IMR-90 (cell line): ENCODE measurements around the gene SLC38A8. TPM values are rescaled to one million over a fixed set of nuclear protein-coding genes. Genes with fewer than 3 reads are reported as not detected.
A peak's percentile ranks its signal among the peaks of the same experiment; 100 is the strongest.

Experiments used
- ATAC-seq: fragments of 200-7000 bp; cut with Tn5 transposase; 2 replicates; pipeline ENCODE4 v1.9.1; 2020; ENCODE audit warnings: low read depth, mild to moderate bottlenecking, moderate library complexity
- BruUV-seq: library from RNA; stranded (reverse); fragments of 400-500 nt; replicated peaks from 2 replicates; lab custom pipeline; 2021; lab: Mats Ljungman, UMichigan
- CTCF ChIA-PET: fragments of 300-600 bp; formaldehyde crosslinking; extraction: SDS; loops from one replicate; lab custom pipeline; 2021; ENCODE audit warnings: antibody characterized with exemption; lab: Yijun Ruan, JAX
- POLR2A ChIA-PET: fragments of 300-600 bp; sonication (Branson Sonifier 250); formaldehyde crosslinking; loops from one replicate; lab custom pipeline; 2022; ENCODE audit warnings: antibody characterized with exemption; ENCODE audit not compliant: unreplicated experiment; lab: Charles Lee
- DNase-seq: peaks from one replicate; pipeline ENCODE4 v3.0.0; 2013
- H2AFZ ChIP-seq: replicated peaks from 2 replicates; pipeline ENCODE3; 2013; ENCODE audit warnings: low read length, mild to moderate bottlenecking; ENCODE audit not compliant: poor library complexity
- H2AK5ac ChIP-seq: 2 replicates; pipeline ENCODE4 v1.6.1; 2013; ENCODE audit warnings: low read depth, low read length, inconsistent platforms
- H2AK9ac ChIP-seq: replicated peaks from 2 replicates; pipeline ENCODE3; 2013; ENCODE audit warnings: mild to moderate bottlenecking, low read depth, low read length, moderate library complexity; ENCODE audit not compliant: poor library complexity
- H2BK120ac ChIP-seq: 2 replicates; pipeline ENCODE4 v1.6.1; 2013; ENCODE audit warnings: low read depth, low read length, inconsistent platforms
- H2BK15ac ChIP-seq: 3 replicates; pipeline ENCODE4 v1.6.1; 2013; ENCODE audit warnings: low read depth, low read length, inconsistent platforms
- H2BK20ac ChIP-seq: 2 replicates; pipeline ENCODE4 v1.6.1; 2013; ENCODE audit warnings: low read depth, mild to moderate bottlenecking, inconsistent platforms, low read length, moderate library complexity
- H2BK5ac ChIP-seq: 2 replicates; pipeline ENCODE4 v1.6.1; 2013; ENCODE audit warnings: mild to moderate bottlenecking, low read depth, low read length, inconsistent platforms; ENCODE audit not compliant: poor library complexity, severe bottlenecking
- H3K14ac ChIP-seq: replicated peaks from 2 replicates; pipeline ENCODE4 v1.6.1; 2013; ENCODE audit warnings: low read depth, low read length, inconsistent platforms
- H3K18ac ChIP-seq: 2 replicates; pipeline ENCODE4 v1.6.1; 2013; ENCODE audit warnings: low read depth, low read length, control low read depth
- H3K23ac ChIP-seq: 2 replicates; pipeline ENCODE4 v1.6.1; 2013; ENCODE audit warnings: low read depth, low read length, inconsistent platforms
- H3K27ac ChIP-seq: 2 replicates; pipeline ENCODE4 v1.5.1; 2013; ENCODE audit warnings: mild to moderate bottlenecking, control low read depth, low read length; ENCODE audit not compliant: insufficient read depth
- H3K27me3 ChIP-seq: 2 replicates; pipeline ENCODE4 v1.6.1; 2013; ENCODE audit warnings: low read length; ENCODE audit not compliant: control insufficient read depth, insufficient read depth
- H3K36me3 ChIP-seq: 2 replicates; pipeline ENCODE4 v1.6.1; 2013; ENCODE audit warnings: low read length, mixed read lengths; ENCODE audit not compliant: control insufficient read depth, insufficient read depth
- H3K4ac ChIP-seq: 2 replicates; pipeline ENCODE4 v1.6.1; 2013; ENCODE audit warnings: low read depth, low read length, inconsistent platforms
- H3K4me1 ChIP-seq: 2 replicates; pipeline ENCODE4 v1.6.1; 2013; ENCODE audit warnings: low read length, mixed read lengths; ENCODE audit not compliant: control insufficient read depth, insufficient read depth
- H3K4me2 ChIP-seq: 2 replicates; pipeline ENCODE4 v1.6.1; 2013; ENCODE audit warnings: low read depth, mild to moderate bottlenecking, control low read depth, low read length, moderate library complexity
- H3K4me3 ChIP-seq: 2 replicates; pipeline ENCODE4 v1.5.1; 2013; ENCODE audit warnings: low read depth, mild to moderate bottlenecking, control low read depth, low read length, moderate library complexity; ENCODE audit not compliant: insufficient read depth
- H3K56ac ChIP-seq: 2 replicates; pipeline ENCODE4 v1.6.1; 2013; ENCODE audit warnings: low read length, inconsistent platforms; ENCODE audit not compliant: insufficient read depth; ENCODE audit errors: extremely low read depth
- H3K79me1 ChIP-seq, 2 experiments: 2 replicates each; pipeline ENCODE4 v1.6.1; 2013; ENCODE audit warnings: low read length in 2 of 2, inconsistent platforms in 1 of 2, low read depth in 1 of 2
- H3K9ac ChIP-seq: 2 replicates; pipeline ENCODE4 v1.6.1; 2013; ENCODE audit warnings: low read depth, low read length, control low read depth
- H3K9me1 ChIP-seq: 2 replicates; pipeline ENCODE4 v1.6.1; 2013; ENCODE audit warnings: low read length, inconsistent platforms; ENCODE audit not compliant: insufficient read depth
- H3K9me3 ChIP-seq: 2 replicates; pipeline ENCODE4 v1.6.1; 2013; ENCODE audit warnings: low read length; ENCODE audit not compliant: control insufficient read depth, insufficient read depth
- H4K20me1 ChIP-seq: 2 replicates; pipeline ENCODE4 v1.6.1; 2013; ENCODE audit warnings: low read length, inconsistent platforms; ENCODE audit not compliant: insufficient read depth
- H4K5ac ChIP-seq: 2 replicates; pipeline ENCODE4 v1.6.1; 2013; ENCODE audit warnings: mild to moderate bottlenecking, low read depth, low read length, control low read depth
- H4K8ac ChIP-seq, 2 experiments: 2 replicates each; pipeline ENCODE4 v1.6.1; 2013; ENCODE audit warnings: low read depth in 2 of 2, low read length in 2 of 2, control low read depth in 1 of 2, inconsistent platforms in 1 of 2
- H4K91ac ChIP-seq: 2 replicates; pipeline ENCODE4 v1.6.1; 2013; ENCODE audit warnings: low read depth, low read length, inconsistent platforms; ENCODE audit not compliant: insufficient read depth
- BHLHE40 ChIP-seq: fragments of 150-350 bp; IDR thresholded peaks from 2 replicates; pipeline ENCODE4 v1.6.1; 2016; ENCODE audit warnings: mild to moderate bottlenecking, low read depth, low read length
- CEBPB ChIP-seq: IDR thresholded peaks from 2 replicates; pipeline ENCODE4 v1.6.1; 2012; ENCODE audit warnings: low read depth, low read length, improper control_type of control experiment
- CHD1 ChIP-seq: IDR thresholded peaks from 2 replicates; pipeline ENCODE4 v1.6.1; 2012; ENCODE audit warnings: low read depth, low read length, improper control_type of control experiment
- FOS ChIP-seq: fragments of 150-350 bp; IDR thresholded peaks from 2 replicates; pipeline ENCODE4 v1.6.1; 2016; ENCODE audit warnings: low read depth, low read length
- MAFK ChIP-seq: IDR thresholded peaks from 2 replicates; pipeline ENCODE4 v1.6.1; 2012; ENCODE audit warnings: low read depth, low read length, improper control_type of control experiment
- MAZ ChIP-seq: IDR thresholded peaks from 2 replicates; pipeline ENCODE4 v1.6.1; 2012; ENCODE audit warnings: low read depth, mild to moderate bottlenecking, low read length, improper control_type of control experiment, moderate library complexity, borderline replicate concordance
- MXI1 ChIP-seq: IDR thresholded peaks from 2 replicates; pipeline ENCODE4 v1.6.1; 2012; ENCODE audit warnings: low read depth, mild to moderate bottlenecking, low read length, moderate library complexity, borderline replicate concordance
- NFE2L2 ChIP-seq: fragments of 150-350 bp; IDR thresholded peaks from 2 replicates; pipeline ENCODE4 v1.6.1; 2016; ENCODE audit warnings: low read depth, mild to moderate bottlenecking, low read length
- POLR2A ChIP-seq: IDR thresholded peaks from 2 replicates; pipeline ENCODE4 v1.6.1; 2012; ENCODE audit warnings: mild to moderate bottlenecking, low read depth, low read length
- RAD21 ChIP-seq: IDR thresholded peaks from 2 replicates; pipeline ENCODE4 v1.6.1; 2012; ENCODE audit warnings: low read length, improper control_type of control experiment
- RCOR1 ChIP-seq: IDR thresholded peaks from 2 replicates; pipeline ENCODE4 v1.6.1; 2012; ENCODE audit warnings: mild to moderate bottlenecking, low read length, improper control_type of control experiment; ENCODE audit not compliant: insufficient replicate concordance
- RFX5 ChIP-seq: IDR thresholded peaks from 2 replicates; pipeline ENCODE4 v1.8.0; 2012; ENCODE audit warnings: low read depth, mild to moderate bottlenecking, low read length, moderate library complexity
- SMC3 ChIP-seq: fragments of 150-350 bp; IDR thresholded peaks from 2 replicates; pipeline ENCODE4 v1.6.1; 2016; ENCODE audit warnings: low read depth, mild to moderate bottlenecking, antibody characterized with exemption, low read length, moderate library complexity
- WGBS, 2 experiments: methylation state at CpG; one replicate each; pipeline versions ENCODE4 v1.1.5 to v1.1.7; 2013; ENCODE audit warnings: missing lambda C conversion rate in 2 of 2; ENCODE audit not compliant: insufficient read length in 1 of 2; ENCODE audit errors: extremely low coverage in 2 of 2; 5-methylcytosine and 5-hydroxymethylcytosine counted together
- dilution Hi-C: fragments of 300-500 bp; cut with HindIII; formaldehyde crosslinking; loops from one replicate; pipeline ENCODE4 v1.14.3; 2018; ENCODE audit warnings: low sequenced_read_pairs; ENCODE audit not compliant: unreplicated experiment
- in situ Hi-C: fragments of 300-500 bp; cut with MboI; formaldehyde crosslinking; loops from 3 replicates; pipeline ENCODE4 v1.14.3; 2019; ENCODE audit warnings: low sequenced_read_pairs, inconsistent platforms, mixed read lengths
- intact Hi-C: fragments of 100-400 bp; cut with micrococcal nuclease; formaldehyde crosslinking; loops from 2 replicates; pipeline ENCODE4 v1.10.0; 2022
- polyA plus RNA-seq, 3 experiments: library from polyadenylated mRNA; depleted of rRNA; stranded (reverse); fragments of >200 nt; gene quantifications; 2 replicates each; pipeline ENCODE4 v1.2.3, GENCODE V29; 2012; ENCODE audit warnings: low replicate concordance in 1 of 3
- total RNA-seq: library from RNA; depleted of rRNA; stranded (reverse); fragments of >200 nt; gene quantifications from 2 replicates; pipeline ENCODE4 v1.2.3, GENCODE V29; 2012
- TF ChIP-seq, protein P1 (sequence below): fragments of 150-350 bp; IDR thresholded peaks from 2 replicates; pipeline ENCODE4 v1.6.1; 2016; ENCODE audit warnings: low read depth, mild to moderate bottlenecking, low read length, moderate library complexity, borderline replicate concordance
- TF ChIP-seq, protein P2 (sequence below): fragments of 150-350 bp; IDR thresholded peaks from 2 replicates; pipeline ENCODE4 v1.6.1; 2017; ENCODE audit warnings: mild to moderate bottlenecking, antibody characterized with exemption, low read length, low read depth
- TF ChIP-seq, protein P3 (sequence below): conservative IDR thresholded peaks from 2 replicates; pipeline ENCODE4 v1.5.1; 2012; ENCODE audit warnings: mild to moderate bottlenecking, low read depth, low read length, improper control_type of control experiment

The SLC38A8 gene
- total and polyA plus RNA-seq, 2 of the 4 experiments (the other 2 are of a cell fraction), result not detected

DNA sequence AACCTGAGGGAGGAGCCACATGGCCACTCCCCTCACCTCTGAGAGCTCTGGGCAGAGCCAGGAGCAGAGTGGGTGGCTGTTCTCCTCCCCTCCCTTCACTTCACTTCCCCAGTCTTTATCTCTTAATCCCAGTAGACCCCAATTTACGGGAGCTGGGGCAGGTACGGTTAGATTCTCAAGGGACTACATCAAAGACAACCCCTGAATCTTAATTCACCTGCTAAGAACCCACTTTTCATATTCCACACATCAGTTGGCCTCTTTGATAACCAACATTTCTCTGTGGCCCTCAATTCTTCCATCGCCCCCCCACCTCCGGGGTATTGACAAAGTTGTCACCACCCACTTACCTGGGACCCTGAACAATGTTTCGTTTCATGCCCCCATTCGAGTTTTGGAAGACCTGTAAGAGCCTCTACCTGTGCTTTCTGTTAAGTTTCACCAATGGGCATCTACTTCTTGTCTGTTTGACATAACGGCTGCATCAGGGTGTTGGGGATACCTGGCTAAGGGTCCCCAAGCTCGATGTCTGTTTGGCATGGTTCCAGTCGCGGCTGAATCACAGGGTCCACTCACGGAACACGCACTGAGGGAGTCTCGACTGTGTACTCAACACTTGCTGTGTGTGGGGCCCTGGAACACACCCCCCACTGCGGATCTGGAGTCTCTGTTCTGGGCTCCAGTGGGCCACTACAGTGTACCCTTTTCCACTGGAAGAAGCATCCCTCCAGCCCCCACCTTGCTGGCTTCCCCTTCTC lies 27.8 kb downstream of the SLC38A8 start:
- H2BK20ac ChIP-seq, result no peak overlapping the region
- no TSS peak for BruUV-seq
- H4K5ac ChIP-seq, result no peak overlapping the region
- no peak for DNase-seq
- H3K23ac ChIP-seq, result no peak overlapping the region
- no peak overlapping the region for H3K27ac ChIP-seq
- ChIA-PET POLR2A (no interaction called here), CTCF (interaction anchor here (0.6 kb wide), 1 partner anchor 31 kb away, joined by 3 read pairs; no protein-coding TSS in a partner anchor)
- no peak overlapping the region for H3K4ac ChIP-seq
- H2BK15ac ChIP-seq, result no peak overlapping the region
- H3K4me2 ChIP-seq, result no peak overlapping the region
- TF ChIP-seq BHLHE40 (no peak), FOS (no peak), POLR2A (no peak), CHD1 (no peak), MXI1 (no peak), RCOR1 (no peak), RAD21 (no peak), MAFK (no peak), NFE2L2 (no peak), SMC3 (no peak), CEBPB (no peak), RFX5 (no peak), MAZ (no peak)
- TF ChIP-seq, protein P1, sequence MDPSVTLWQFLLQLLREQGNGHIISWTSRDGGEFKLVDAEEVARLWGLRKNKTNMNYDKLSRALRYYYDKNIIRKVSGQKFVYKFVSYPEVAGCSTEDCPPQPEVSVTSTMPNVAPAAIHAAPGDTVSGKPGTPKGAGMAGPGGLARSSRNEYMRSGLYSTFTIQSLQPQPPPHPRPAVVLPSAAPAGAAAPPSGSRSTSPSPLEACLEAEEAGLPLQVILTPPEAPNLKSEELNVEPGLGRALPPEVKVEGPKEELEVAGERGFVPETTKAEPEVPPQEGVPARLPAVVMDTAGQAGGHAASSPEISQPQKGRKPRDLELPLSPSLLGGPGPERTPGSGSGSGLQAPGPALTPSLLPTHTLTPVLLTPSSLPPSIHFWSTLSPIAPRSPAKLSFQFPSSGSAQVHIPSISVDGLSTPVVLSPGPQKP, result no peak
- TF ChIP-seq, protein P2, sequence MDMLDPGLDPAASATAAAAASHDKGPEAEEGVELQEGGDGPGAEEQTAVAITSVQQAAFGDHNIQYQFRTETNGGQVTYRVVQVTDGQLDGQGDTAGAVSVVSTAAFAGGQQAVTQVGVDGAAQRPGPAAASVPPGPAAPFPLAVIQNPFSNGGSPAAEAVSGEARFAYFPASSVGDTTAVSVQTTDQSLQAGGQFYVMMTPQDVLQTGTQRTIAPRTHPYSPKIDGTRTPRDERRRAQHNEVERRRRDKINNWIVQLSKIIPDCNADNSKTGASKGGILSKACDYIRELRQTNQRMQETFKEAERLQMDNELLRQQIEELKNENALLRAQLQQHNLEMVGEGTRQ, result no peak
- TF ChIP-seq, protein P3, sequence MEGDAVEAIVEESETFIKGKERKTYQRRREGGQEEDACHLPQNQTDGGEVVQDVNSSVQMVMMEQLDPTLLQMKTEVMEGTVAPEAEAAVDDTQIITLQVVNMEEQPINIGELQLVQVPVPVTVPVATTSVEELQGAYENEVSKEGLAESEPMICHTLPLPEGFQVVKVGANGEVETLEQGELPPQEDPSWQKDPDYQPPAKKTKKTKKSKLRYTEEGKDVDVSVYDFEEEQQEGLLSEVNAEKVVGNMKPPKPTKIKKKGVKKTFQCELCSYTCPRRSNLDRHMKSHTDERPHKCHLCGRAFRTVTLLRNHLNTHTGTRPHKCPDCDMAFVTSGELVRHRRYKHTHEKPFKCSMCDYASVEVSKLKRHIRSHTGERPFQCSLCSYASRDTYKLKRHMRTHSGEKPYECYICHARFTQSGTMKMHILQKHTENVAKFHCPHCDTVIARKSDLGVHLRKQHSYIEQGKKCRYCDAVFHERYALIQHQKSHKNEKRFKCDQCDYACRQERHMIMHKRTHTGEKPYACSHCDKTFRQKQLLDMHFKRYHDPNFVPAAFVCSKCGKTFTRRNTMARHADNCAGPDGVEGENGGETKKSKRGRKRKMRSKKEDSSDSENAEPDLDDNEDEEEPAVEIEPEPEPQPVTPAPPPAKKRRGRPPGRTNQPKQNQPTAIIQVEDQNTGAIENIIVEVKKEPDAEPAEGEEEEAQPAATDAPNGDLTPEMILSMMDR, result no peak
- H2AK5ac ChIP-seq, result no peak overlapping the region
- H2BK5ac ChIP-seq, result no peak overlapping the region
- H4K20me1 ChIP-seq, result no peaks in the 10 kb centered on the region
- ATAC-seq, result no peak
- no peaks in the 10 kb centered on the region for H3K9me1 ChIP-seq
- H4K91ac ChIP-seq, result no peak overlapping the region
- H3K9me3 ChIP-seq, result no peaks in the 10 kb centered on the region
- no peak overlapping the region for H2BK120ac ChIP-seq
- intact Hi-C loops, result no loop called here
- 71% methylated on average over 4 of the region's 14 CpGs; no CpG with 5 or more reads in 1 of the 2 experiments for WGBS, 2 experiments
- in situ Hi-C loops, result no loop called here
- H3K27me3 ChIP-seq, result peaks cover 40% of the 10 kb centered on the region
- no peak overlapping the region for H2AFZ ChIP-seq
- H3K9ac ChIP-seq, result no peak overlapping the region
- no peak overlapping the region for H3K4me3 ChIP-seq
- H3K14ac ChIP-seq, result no peak overlapping the region
- no peaks in the 10 kb centered on the region for H3K4me1 ChIP-seq
- H2AK9ac ChIP-seq, result peak overlapping the region; percentile 42
- no peak overlapping the region for H3K56ac ChIP-seq
- no peaks in the 10 kb centered on the region for H3K36me3 ChIP-seq
- H3K79me1 ChIP-seq, result no peaks in the 10 kb centered on the region
- no peak overlapping the region for H3K18ac ChIP-seq
- dilution Hi-C loops, result no loop called here
- H4K8ac ChIP-seq, result no peak overlapping the region
